K562 (cell line): ENCODE measurements around the gene RNF40. TPM values are rescaled to one million over a fixed set of nuclear protein-coding genes. Genes with fewer than 3 reads are reported as not detected.

Source experiments
- ATAC-seq: fragments of 200-7000 bp; cut with Tn5 transposase; 3 replicates; pipeline ENCODE4 v1.9.1; 2020; ENCODE audit warnings: moderate library complexity
- BruUV-seq: library from RNA; stranded (reverse); fragments of 400-500 nt; replicated peaks from 2 replicates; lab custom pipeline; 2021; lab: Mats Ljungman, UMichigan
- CTCF ChIA-PET: fragments of 300-600 bp; formaldehyde crosslinking; extraction: SDS; loops from one replicate; lab custom pipeline; 2021; ENCODE audit warnings: low intra/inter-chr PET ratio; lab: Yijun Ruan, JAX
- POLR2A ChIA-PET: fragments of 300-600, 350-650 bp; sonication (Branson Sonifier 250); formaldehyde crosslinking; extraction: SDS; loops from one replicate; lab custom pipeline; 2021; ENCODE audit warnings: antibody characterized with exemption, inconsistent platforms; lab: Yijun Ruan, JAX
- DNase-seq, 4 experiments: peaks; one replicate each; pipeline versions ENCODE4 v3.0.0 to v3.0.0-alpha.2; 2011 to 2018; ENCODE audit warnings: low spot score in 3 of 4, mixed read lengths in 3 of 4; ENCODE audit errors: extremely low read depth in 1 of 4
- FAIRE-seq: peaks from 2 replicates; lab custom pipeline; 2011; peaks lifted over from hg19 to GRCh38; lab: Jason Lieb, UNC
- H2AFZ ChIP-seq: 2 replicates; pipeline ENCODE4 v1.6.0; 2011; ENCODE audit warnings: low read depth, low read length, control low read depth, inconsistent platforms
- H3K27ac ChIP-seq: fragments of 200-600 bp; 3 replicates; pipeline ENCODE4 v1.8.0; 2011; ENCODE audit warnings: low read depth, mild to moderate bottlenecking, control low read depth, inconsistent platforms, low read length, moderate library complexity, mixed read lengths; ENCODE audit errors: extremely low read depth
- H3K27me3 ChIP-seq, 2 experiments: fragments of 300-600 bp in 1 of 2; 2 replicates in 1 of 2; 3 replicates in 1 of 2; pipeline versions ENCODE4 v1.6.0 to v1.8.0; 2011; ENCODE audit warnings: inconsistent platforms in 2 of 2, low read length in 2 of 2, mild to moderate bottlenecking in 1 of 2, mixed read lengths in 1 of 2, moderate library complexity in 1 of 2; ENCODE audit not compliant: control insufficient read depth in 2 of 2, insufficient read depth in 2 of 2
- H3K36me3 ChIP-seq: fragments of 300-600 bp; 3 replicates; pipeline ENCODE4 v1.8.0; 2011; ENCODE audit warnings: mild to moderate bottlenecking, low read length, inconsistent platforms; ENCODE audit not compliant: control insufficient read depth, insufficient read depth
- H3K4me1 ChIP-seq, 2 experiments: fragments of 200-600 bp in 1 of 2; replicated peaks in 1 of 2; 2 replicates in 1 of 2; 3 replicates in 1 of 2; pipeline versions ENCODE4 v1.5.1 to v1.8.0; 2011; ENCODE audit warnings: inconsistent platforms in 2 of 2, low read length in 2 of 2, mild to moderate bottlenecking in 1 of 2, mixed read lengths in 1 of 2, moderate library complexity in 1 of 2; ENCODE audit not compliant: control insufficient read depth in 2 of 2, insufficient read depth in 2 of 2
- H3K4me2 ChIP-seq: 2 replicates; pipeline ENCODE4 v1.6.1; 2011; ENCODE audit warnings: low read length, control low read depth, inconsistent platforms, mixed read lengths; ENCODE audit not compliant: insufficient read depth
- H3K4me3 ChIP-seq: fragments of 200-600 bp; sonication (generic), shearing (Covaris generic); 2 replicates; pipeline ENCODE4 v1.5.1; 2016; ENCODE audit warnings: control low read depth, inconsistent platforms
- H3K79me2 ChIP-seq: fragments of 200-600 bp; 3 replicates; pipeline ENCODE4 v1.8.0; 2011; ENCODE audit warnings: low read length, inconsistent platforms; ENCODE audit not compliant: control insufficient read depth, insufficient read depth
- H3K9ac ChIP-seq, 2 experiments: 2 replicates each; pipeline versions ENCODE4 v1.6.0 to v1.6.1; 2011; ENCODE audit warnings: low read depth in 2 of 2, low read length in 2 of 2, control low read depth in 1 of 2, inconsistent platforms in 1 of 2, mild to moderate bottlenecking in 1 of 2, mixed read lengths in 1 of 2; ENCODE audit not compliant: insufficient read depth in 1 of 2
- H3K9me1 ChIP-seq: one replicate; pipeline ENCODE4 v1.6.0; 2011; ENCODE audit warnings: inconsistent platforms, mild to moderate bottlenecking, low read length, moderate library complexity; ENCODE audit not compliant: control insufficient read depth, insufficient read depth
- H3K9me3 ChIP-seq: replicated peaks from 2 replicates; pipeline ENCODE4 v1.5.1; 2011; ENCODE audit warnings: low read depth, low read length, inconsistent platforms; ENCODE audit not compliant: control insufficient read depth, insufficient read depth
- H4K20me1 ChIP-seq: replicated peaks from 2 replicates; pipeline ENCODE4 v1.6.1; 2011; ENCODE audit warnings: low read length, inconsistent platforms, mixed read lengths; ENCODE audit not compliant: control insufficient read depth, insufficient read depth
- LCOR ChIP-seq: sonication (generic); formaldehyde crosslinking; IDR thresholded peaks from 2 replicates; pipeline ENCODE4 v1.8.0; 2022; ENCODE audit warnings: mild to moderate bottlenecking, missing genetic modification reagents
- MXI1 ChIP-seq: IDR thresholded peaks from 2 replicates; pipeline ENCODE4 v1.6.1; 2011; ENCODE audit warnings: low read depth, mild to moderate bottlenecking, improper control_type of control experiment, low read length
- XRCC5 ChIP-seq: fragments of 200-400 bp; formaldehyde crosslinking; IDR thresholded peaks from 2 replicates; pipeline ENCODE4 v1.6.1; 2017; ENCODE audit warnings: low read depth, mild to moderate bottlenecking, low read length
- WGBS: fragments of 100-300 bp; shearing (Covaris generic); methylation state at CpG from one replicate; pipeline ENCODE4 v1.1.6; 2016; ENCODE audit warnings: low coverage, mixed read lengths; ENCODE audit not compliant: insufficient coverage; ENCODE audit errors: missing lambda C conversion rate; 5-methylcytosine and 5-hydroxymethylcytosine counted together
- in situ Hi-C: fragments of 300-500 bp; cut with MboI; formaldehyde crosslinking; loops from 4 replicates; pipeline ENCODE4 v1.15.0; 2018; ENCODE audit warnings: inconsistent platforms, mixed read lengths
- intact Hi-C: fragments of 100-400 bp; cut with micrococcal nuclease; formaldehyde crosslinking; loops from 2 replicates; pipeline ENCODE4 v1.14.2; 2022
- polyA plus RNA-seq, 8 experiments: library from polyadenylated mRNA; depleted of rRNA in 4 of 8; stranded (reverse) in 5 of 8; unstranded in 3 of 8; fragments of >200 nt; fragmentation: Nextera tagmentation in 2 of 8; fragmentation: Illumina TruSeq in 1 of 8; extraction: Ambion mirVana in 2 of 8; extraction: Trizol in 1 of 8; gene quantifications; 2 replicates each; pipeline versions ENCODE4 v1.2.1 to v1.2.3, GENCODE V29; 2011 to 2014; ENCODE audit warnings: inconsistent platforms in 1 of 8, missing spikeins in 1 of 8
- total RNA-seq, 7 experiments: library from RNA; depleted of rRNA in 6 of 7; stranded (reverse); fragments of >200 nt in 6 of 7; fragmentation: Illumina TruSeq in 2 of 7; extraction: Trizol in 2 of 7; gene quantifications; 2 replicates each; pipeline versions ENCODE4 v1.2.1 to v1.2.3, GENCODE V29; 2011 to 2021; ENCODE audit warnings: low replicate concordance in 1 of 7
- TF ChIP-seq, protein P1 (sequence below): fragments of 450-650 bp; IDR thresholded peaks from 2 replicates; pipeline ENCODE4 v1.6.1; 2018; ENCODE audit warnings: mild to moderate bottlenecking, low read depth; ENCODE audit not compliant: partially characterized antibody

The RNF40 gene
- total and polyA plus RNA-seq, 9 of the 15 experiments (the other 6 are each of a cell fraction or from before 2014, with no cell fraction given): 6.2 to 129 (median 81.5) TPM

DNA sequence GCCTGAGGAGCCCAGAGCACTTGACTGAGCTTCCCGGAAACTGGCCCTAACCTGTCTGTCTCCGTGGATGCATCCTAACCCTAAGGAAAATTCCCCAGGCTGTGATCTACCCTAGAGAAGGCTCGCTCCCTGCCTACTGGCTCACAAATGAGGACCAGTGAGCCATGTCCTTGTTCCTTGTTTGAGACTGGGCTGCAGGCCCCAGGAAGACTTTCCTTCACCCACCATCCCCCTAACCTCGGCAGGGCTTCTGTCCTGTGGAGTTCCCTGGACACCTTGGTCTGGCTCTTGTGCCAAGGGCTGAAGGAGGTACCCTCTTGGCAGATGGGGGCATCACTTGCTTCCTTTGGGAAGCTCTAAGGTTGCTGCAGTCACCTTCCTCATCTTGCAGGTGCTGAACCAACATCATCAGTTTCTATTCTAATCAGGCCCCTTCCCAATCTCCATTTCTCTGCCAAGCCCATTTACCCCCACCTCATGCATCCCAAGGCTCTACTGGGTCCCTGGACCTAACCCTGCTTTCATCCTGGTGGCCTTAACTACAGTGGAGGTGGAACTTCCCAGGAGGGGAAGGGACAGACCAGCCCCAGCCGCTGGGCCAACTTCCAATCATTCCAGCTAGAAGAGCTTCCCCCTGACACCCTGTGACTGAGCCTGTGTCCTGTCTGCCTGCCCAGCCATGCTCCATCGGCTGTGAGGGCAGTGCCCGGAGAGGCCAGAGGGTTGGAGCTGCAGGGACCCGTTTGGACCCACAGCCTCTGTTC is 12.4 kb downstream of the RNF40 start:
- ATAC-seq: no peak
- intact Hi-C loops (loop anchor here (5.0 to 10.0 kb wide), 2 partner anchors 60 to 148 kb away; partner anchors contain the start of gene FBXL19), in situ Hi-C loops (no loop called here)
- TF ChIP-seq MXI1: no peak
- TF ChIP-seq, protein P1, sequence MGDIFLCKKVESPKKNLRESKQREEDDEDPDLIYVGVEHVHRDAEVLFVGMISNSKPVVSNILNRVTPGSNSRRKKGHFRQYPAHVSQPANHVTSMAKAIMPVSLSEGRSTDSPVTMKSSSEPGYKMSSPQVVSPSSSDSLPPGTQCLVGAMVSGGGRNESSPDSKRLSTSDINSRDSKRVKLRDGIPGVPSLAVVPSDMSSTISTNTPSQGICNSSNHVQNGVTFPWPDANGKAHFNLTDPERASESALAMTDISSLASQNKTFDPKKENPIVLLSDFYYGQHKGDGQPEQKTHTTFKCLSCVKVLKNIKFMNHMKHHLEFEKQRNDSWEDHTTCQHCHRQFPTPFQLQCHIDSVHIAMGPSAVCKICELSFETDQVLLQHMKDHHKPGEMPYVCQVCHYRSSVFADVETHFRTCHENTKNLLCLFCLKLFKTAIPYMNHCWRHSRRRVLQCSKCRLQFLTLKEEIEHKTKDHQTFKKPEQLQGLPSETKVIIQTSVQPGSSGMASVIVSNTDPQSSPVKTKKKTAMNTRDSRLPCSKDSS: no peak
- no peak for TF ChIP-seq LCOR (CRISPR knock-in tag)
- TF ChIP-seq XRCC5: peak; percentile 11; the same call in 1 of the 2 replicates
- H3K79me2 ChIP-seq: peaks cover 33% of the 10 kb centered on the region
- H3K4me1 ChIP-seq: peaks cover 27 to 49% of the 10 kb centered on the region in 2 experiments
- H3K27me3 ChIP-seq: no peaks in the 10 kb centered on the region
- H3K4me2 ChIP-seq: peak overlapping the region; percentile 95
- no peak for DNase-seq
- H3K9ac ChIP-seq: peak overlapping the region; percentile 97 to 98
- H3K27ac ChIP-seq: peak overlapping the region; percentile 94; the same call in 1 of the 3 replicates
- peaks cover 5% of the 10 kb centered on the region; the same call in 1 of the 2 replicates for H4K20me1 ChIP-seq
- H3K4me3 ChIP-seq: peak overlapping the region; percentile 66
- H2AFZ ChIP-seq: no peak overlapping the region
- BruUV-seq: no TSS peak
- H3K36me3 ChIP-seq: peaks cover 57% of the 10 kb centered on the region; the same call in 2 of the 3 replicates
- H3K9me3 ChIP-seq: no peaks in the 10 kb centered on the region
- no peaks in the 10 kb centered on the region for H3K9me1 ChIP-seq
- CTCF ChIA-PET: no interaction called here
- POLR2A ChIA-PET: interaction anchor here (0.6 to 2.6 kb wide), 19 partner anchors 8 to 723 kb away, joined by 3 to 19 read pairs (median 4); partner anchors contain the start of genes PHKG2 and ZNF629
- FAIRE-seq: no peak
- 56% methylated on average over 7 of the region's 8 CpGs for WGBS
